ENCODE results near the gene MAST4. TPM values are rescaled to one million over a fixed set of nuclear protein-coding genes. Genes with fewer than 3 reads are reported as not detected.

Gene MAST4
- total RNA-seq, 1 donor from 2014 or later: 42.0 TPM

GRCh38 chr5:66757834-66758371 lies 161.7 kb downstream of the MAST4 start:
- intact Hi-C loops (cut with DNase I): loop anchor here (5.0 kb wide), 1 partner anchor 451 kb away; no protein-coding TSS in a partner anchor
- ATAC-seq (ENCODE audit: poor library complexity) (no peak), DNase-seq (no peak)

DNA sequence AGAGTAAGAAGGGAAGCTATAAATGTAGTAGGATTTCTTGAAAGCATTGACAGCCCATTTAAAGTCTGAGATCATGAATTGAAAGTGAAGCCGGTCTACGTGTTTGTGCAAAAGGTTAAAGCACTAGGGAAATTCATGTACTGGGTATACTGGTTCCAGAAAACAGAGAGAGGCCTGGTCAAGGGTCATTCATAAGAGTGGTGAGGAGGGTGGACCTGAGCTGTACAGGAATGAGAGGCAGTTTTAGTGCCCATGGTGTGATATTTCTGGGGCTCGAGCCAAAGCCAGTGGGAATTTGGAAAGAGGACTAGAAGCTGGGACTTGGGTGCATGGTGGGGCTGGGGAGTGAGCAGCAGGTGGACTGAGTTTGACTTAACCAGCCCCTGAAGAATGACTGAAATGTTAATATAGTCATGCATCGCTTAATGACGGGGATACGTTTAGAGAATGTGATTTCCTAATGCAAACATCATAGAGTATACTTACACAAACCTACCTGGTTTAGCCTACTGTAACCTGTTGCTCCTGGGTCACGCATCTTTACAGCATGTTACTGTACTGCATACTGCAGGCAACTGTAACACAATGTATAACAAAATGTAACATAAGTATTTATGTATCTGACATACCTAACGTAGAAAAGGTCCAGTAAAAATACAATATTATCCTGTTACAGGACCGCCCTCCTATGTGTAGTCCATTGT lies 173.0 kb downstream of the MAST4 start:
- intact Hi-C loops (cut with DNase I): no loop called here
- DNase-seq (no peak), ATAC-seq (ENCODE audit: poor library complexity) (peak; percentile 42)

DNA sequence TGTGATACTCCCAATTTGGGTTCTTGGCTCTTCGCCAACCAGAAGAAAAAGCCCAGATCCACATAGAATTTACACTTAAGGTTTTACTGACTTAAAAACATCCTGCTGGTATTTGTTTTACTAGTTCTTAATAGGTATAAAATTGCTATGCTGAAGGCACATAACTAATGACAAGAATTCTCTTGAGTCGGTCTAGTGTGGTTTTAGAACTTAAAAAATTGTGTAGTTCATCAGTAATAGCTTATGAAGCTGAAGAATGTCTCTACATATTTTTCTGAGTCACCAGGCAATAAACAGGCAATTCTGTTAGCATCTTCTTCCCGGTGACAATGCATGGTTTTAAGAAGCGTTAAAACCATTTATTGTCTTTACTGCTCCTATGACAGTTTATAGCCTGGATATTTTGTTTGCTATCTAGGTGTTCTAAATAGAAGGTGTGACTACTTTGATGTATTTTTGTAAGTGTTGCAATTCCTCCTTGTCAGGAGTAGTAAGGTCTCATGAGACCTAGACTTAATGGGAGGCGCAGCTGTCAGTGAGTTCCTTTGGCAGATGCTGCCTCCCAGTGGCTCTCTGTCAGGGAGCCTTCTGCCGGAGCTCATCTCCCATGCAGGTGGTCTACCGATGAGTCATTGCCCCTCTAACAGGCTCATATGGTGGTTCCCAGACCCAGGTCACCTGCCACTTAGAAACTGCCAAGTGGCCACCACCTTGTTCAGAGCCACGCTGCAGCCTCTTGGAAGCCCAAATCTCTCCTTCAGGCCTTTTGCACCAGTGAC lies 173.8 kb downstream of the MAST4 start:
- ATAC-seq (ENCODE audit: poor library complexity): peak; percentile 77
- intact Hi-C loops (cut with DNase I): no loop called here

GRCh38 chr5:66777868-66778267 lies 181.7 kb downstream of the MAST4 start:
- DNase-seq (no peak), ATAC-seq (ENCODE audit: poor library complexity) (no peak)
- intact Hi-C loops (cut with DNase I): no loop called here

More for the DNA sequence above, 173.8 kb downstream of the MAST4 start:
- DNase-seq: no peak

DNA sequence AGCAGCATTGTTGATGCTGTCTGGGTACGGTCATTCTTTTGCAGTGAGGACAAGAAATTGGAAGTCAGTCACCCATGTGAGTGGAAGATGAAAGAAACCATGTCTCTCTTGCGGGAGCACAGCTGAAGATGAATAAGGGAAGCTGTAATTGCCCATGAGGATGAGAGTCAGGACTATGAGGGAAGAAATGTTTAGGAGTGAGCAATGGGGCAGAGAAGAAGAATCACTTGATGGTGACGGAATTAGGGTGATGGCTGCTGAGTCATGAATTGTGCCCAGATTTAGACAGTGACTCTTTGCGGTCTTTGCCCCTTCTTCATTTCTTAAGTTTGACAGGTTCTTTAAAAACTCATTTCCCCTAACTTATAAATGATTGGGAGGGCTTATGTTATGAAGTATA lies 183.3 kb downstream of the MAST4 start:
- intact Hi-C loops (cut with DNase I): no loop called here
- ATAC-seq (ENCODE audit: poor library complexity): no peak
- no peak for DNase-seq

DNA sequence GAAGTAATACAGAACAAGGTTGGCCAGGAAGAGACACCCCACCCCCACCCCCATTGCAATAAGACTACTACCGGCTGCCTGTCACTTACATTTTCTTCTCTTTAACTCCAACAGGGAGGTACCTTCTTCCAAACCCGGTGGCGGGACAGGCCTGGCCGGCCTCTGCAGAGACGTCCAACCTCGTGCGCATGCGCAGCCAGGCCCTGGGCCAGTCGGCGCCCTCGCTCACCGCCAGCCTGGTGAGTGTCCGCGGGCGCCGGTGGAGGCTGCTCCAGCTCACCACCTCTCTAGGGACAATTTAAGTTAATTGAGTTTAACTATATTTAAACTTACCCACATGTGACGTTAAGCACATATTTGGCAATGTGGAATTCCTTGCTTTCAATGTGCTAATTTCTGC lies 192.4 kb downstream of the MAST4 start:
- DNase-seq: no peak
- intact Hi-C loops (cut with DNase I): no loop called here
- ATAC-seq (ENCODE audit: poor library complexity): no peak

GRCh38 chr5:66789434-66789833 lies 193.2 kb downstream of the MAST4 start:
- ATAC-seq (ENCODE audit: poor library complexity) (no peak), DNase-seq (no peak)
- intact Hi-C loops (cut with DNase I): no loop called here

GRCh38 chr5:66793049-66793448 lies 196.9 kb downstream of the MAST4 start:
- peak; percentile 63 for ATAC-seq (ENCODE audit: poor library complexity)
- intact Hi-C loops (cut with DNase I): no loop called here
- no peak for DNase-seq

DNA sequence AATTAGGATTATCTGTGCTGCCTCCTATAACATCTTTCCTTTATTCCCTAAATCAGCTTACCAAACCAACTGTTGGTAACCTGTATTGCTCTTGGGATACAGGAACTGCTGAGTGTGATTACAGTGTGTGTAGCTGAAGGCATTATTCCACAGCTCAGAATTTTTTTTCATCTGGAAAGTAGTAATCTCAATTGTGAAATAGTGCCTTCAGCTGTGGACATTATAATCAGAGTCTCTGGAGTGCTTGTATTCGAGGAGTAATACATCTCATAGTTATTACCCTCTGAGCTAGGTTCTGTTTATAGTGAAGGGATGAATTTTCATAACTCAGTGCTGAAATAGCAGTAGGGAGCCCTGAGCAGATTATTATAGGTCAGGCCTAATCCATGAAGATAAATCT lies 199.5 kb downstream of the MAST4 start:
- no peak for DNase-seq
- intact Hi-C loops (cut with DNase I): no loop called here
- ATAC-seq (ENCODE audit: poor library complexity): no peak

GRCh38 chr5:66796305-66797292 lies 200.4 kb downstream of the MAST4 start:
- no peak for ATAC-seq (ENCODE audit: poor library complexity)
- intact Hi-C loops (cut with DNase I): no loop called here
- DNase-seq: no peak

DNA sequence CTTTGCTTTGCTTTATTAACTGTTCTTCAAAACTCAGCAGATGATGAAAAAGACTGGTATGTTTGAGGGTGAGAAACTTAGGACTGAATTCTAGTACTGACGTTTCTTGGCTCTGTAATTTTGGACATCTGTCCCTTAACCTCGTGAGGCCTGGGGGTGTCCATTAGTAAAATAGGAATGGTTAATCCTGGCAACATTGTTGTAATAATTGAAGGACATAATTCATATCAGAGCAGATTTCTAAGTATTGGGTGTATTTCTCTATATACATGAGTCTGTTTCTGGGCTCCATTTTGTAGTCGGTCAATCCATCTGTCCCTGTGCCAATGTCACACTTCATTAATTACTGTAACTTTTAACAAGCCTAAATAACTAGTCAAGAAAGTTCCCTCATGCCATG lies 206.7 kb downstream of the MAST4 start:
- intact Hi-C loops (cut with DNase I): no loop called here
- no peak for ATAC-seq (ENCODE audit: poor library complexity)
- no peak for DNase-seq

DNA sequence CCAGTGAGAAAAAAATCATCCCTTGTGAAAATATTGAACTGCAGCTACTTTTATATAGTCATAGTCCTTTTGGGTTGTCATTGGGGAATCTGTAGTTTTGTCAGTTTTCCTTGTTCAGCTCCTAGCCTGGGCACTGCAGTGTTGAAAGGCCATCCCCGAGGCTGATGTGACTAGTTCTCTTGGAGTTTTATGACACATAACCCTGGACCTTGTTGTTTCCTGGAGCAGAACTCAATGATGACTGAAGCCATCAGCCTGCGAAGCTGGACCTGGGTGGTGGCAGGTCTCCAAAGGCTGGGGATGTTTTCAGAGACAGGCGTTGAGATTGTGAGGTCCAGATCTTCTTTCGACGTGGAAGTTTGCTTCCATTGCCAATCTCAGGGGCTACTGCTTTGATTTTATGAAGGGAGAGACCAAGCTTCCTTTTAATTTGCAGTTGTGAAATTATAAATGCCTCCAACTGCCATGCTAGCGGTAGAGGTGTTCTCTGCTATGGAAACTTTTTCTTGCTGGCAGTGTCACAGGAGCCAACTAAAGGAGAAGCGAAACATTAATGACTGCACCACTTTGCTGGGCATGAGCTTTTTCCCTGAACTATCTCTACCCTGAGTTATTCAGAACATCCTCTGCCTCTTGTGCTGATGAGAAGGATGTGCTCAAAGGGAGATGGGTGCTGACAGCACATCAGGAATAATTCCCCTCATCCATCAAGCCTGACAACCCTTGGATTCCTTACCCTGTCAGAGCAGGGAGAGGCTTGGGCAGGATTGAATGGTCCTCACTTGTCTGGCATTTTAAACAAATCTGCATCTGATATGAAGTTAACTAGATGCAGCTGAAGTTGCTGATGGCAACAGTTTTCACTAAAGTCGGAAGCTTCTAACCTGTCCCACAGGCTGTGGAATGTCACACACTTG lies 209.6 kb downstream of the MAST4 start:
- intact Hi-C loops (cut with DNase I): no loop called here
- ATAC-seq (ENCODE audit: poor library complexity) (no peak), DNase-seq (no peak)

- intact Hi-C loops (cut with DNase I): no loop called here
- DNase-seq (no peak), ATAC-seq (ENCODE audit: poor library complexity) (peak; percentile 81)
Observed at GRCh38 chr5:66807743-66808142, 211.6 kb downstream of the MAST4 start.

DNA sequence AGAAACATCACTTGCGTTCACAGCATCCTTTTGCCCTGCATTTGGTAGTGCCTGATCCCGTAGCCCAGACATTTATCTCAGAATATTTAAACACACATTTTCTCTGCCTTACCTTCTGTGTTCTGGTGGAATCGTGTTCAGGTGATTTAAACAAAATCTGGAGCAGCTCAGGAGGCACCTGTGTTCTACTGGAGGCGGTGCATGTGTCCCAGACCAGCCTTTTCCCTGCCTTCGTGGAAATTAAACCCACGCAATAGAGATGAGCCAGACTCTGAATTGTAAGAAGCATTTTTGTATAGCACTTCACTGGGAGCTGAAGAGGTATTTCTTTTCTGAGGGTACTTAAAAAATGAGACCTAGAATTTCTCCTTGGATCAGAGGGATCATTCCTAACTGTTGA lies 212.5 kb downstream of the MAST4 start:
- intact Hi-C loops (cut with DNase I): no loop called here

GRCh38 chr5:66810151-66810550 lies 214.0 kb downstream of the MAST4 start:
- intact Hi-C loops (cut with DNase I): loop anchor here (10.0 kb wide), 1 partner anchor 55 kb away; no protein-coding TSS in a partner anchor
- ATAC-seq (ENCODE audit: poor library complexity) (no peak), DNase-seq (no peak)

More for the DNA sequence above, 212.5 kb downstream of the MAST4 start:
- ATAC-seq (ENCODE audit: poor library complexity) (no peak), DNase-seq (no peak)

- ATAC-seq (ENCODE audit: poor library complexity) (no peak), DNase-seq (no peak)
- intact Hi-C loops (cut with DNase I): loop anchor here (10.0 kb wide), 1 partner anchor 54 kb away; no protein-coding TSS in a partner anchor
Observed at GRCh38 chr5:66810848-66811261, 214.7 kb downstream of the MAST4 start.

DNA sequence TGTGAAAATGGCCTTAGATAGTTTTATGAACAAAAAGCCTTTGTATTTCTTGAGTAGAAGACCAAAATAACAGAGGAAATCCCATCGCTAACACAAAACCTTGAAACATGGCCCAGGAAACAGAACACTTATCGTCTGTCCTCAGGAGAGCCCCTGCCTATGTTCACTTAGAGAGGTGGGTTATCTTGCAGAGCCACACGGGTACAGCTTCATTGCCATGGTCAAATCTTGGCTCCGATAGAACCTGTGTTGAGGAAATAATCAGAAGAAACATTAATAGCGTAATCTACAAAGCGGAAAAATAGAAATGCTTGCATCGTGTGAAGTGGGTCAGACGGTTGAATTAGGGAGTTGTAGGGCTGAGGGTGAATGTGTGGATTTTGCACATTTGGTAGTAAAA lies 216.1 kb downstream of the MAST4 start:
- DNase-seq (no peak), ATAC-seq (ENCODE audit: poor library complexity) (no peak)
- intact Hi-C loops (cut with DNase I): loop anchor here (10.0 kb wide), 1 partner anchor 53 kb away; no protein-coding TSS in a partner anchor

Data from Right ventricle myocardium superior (tissue), 1 donor.